Adipocyte (in vitro differentiated cells): Measurements from ENCODE around the gene ITGAD.
"Not testable (repeated sequence)": the region's sequence is repeated elsewhere in the genome, so short reads cannot be mapped to it uniquely, and the experiment has no call there.

Source experiments
- DNase-seq: peaks from one replicate; pipeline ENCODE4 v3.0.0-alpha.2; 2015; ENCODE audit warnings: low read depth
- H3K27me3 ChIP-seq: replicated peaks from 2 replicates; pipeline ENCODE4 v1.7.0; 2013; ENCODE audit warnings: mild to moderate bottlenecking, low read length, moderate library complexity; ENCODE audit not compliant: control insufficient read depth, insufficient read depth
- H3K36me3 ChIP-seq: 2 replicates; pipeline ENCODE4 v1.7.0; 2013; ENCODE audit warnings: low read length, mild to moderate bottlenecking, moderate library complexity; ENCODE audit not compliant: control insufficient read depth, insufficient read depth, severe bottlenecking
- H3K4me1 ChIP-seq: 2 replicates; pipeline ENCODE4 v1.7.0; 2013; ENCODE audit warnings: mild to moderate bottlenecking, low read length, moderate library complexity; ENCODE audit not compliant: control insufficient read depth, insufficient read depth
- H3K4me3 ChIP-seq: 2 replicates; pipeline ENCODE4 v1.7.0; 2013; ENCODE audit warnings: mild to moderate bottlenecking, low read length, moderate library complexity
- H3K9ac ChIP-seq: 2 replicates; pipeline ENCODE4 v1.7.0; 2013; ENCODE audit warnings: mild to moderate bottlenecking, low read length, moderate library complexity
- H3K9me3 ChIP-seq: 2 replicates; pipeline ENCODE4 v1.7.0; 2013; ENCODE audit warnings: mild to moderate bottlenecking, low read length, moderate library complexity; ENCODE audit not compliant: control insufficient read depth

The ITGAD gene

GRCh38 chr16:31439023-31439422 is 45.9 kb downstream of the ITGAD start:
- H3K9ac ChIP-seq, DNase-seq, H3K4me3 ChIP-seq, H3K36me3 ChIP-seq, H3K9me3 ChIP-seq, H3K27me3 ChIP-seq: not testable (repeated sequence)
- H3K4me1 ChIP-seq, result peaks cover 16% of the 10 kb centered on the region

GRCh38 chr16:31439519-31439918 is 46.4 kb downstream of the ITGAD start:
- no peaks in the 10 kb centered on the region for H3K27me3 ChIP-seq
- H3K4me1 ChIP-seq, result peaks cover 16% of the 10 kb centered on the region
- H3K4me3 ChIP-seq, result no peak overlapping the region
- no peak overlapping the region for H3K9ac ChIP-seq
- DNase-seq, result no peak
- no peaks in the 10 kb centered on the region for H3K36me3 ChIP-seq
- no peaks in the 10 kb centered on the region for H3K9me3 ChIP-seq

GRCh38 chr16:31440516-31441184 is 47.5 kb downstream of the ITGAD start:
- H3K9me3 ChIP-seq, result no peaks in the 10 kb centered on the region
- no peaks in the 10 kb centered on the region for H3K36me3 ChIP-seq
- no peaks in the 10 kb centered on the region for H3K27me3 ChIP-seq
- H3K4me3 ChIP-seq, result no peak overlapping the region
- DNase-seq, result peak; percentile 10
- peaks cover 16% of the 10 kb centered on the region for H3K4me1 ChIP-seq
- no peak overlapping the region for H3K9ac ChIP-seq

- Histone ChIP-seq H3K4me1 (peaks cover 16% of the 10 kb centered on the region), H3K27me3 (no peaks in the 10 kb centered on the region), H3K9me3 (no peaks in the 10 kb centered on the region), H3K9ac (peak overlapping the region; percentile 94), H3K4me3 (peak overlapping the region; percentile 93), H3K36me3 (no peaks in the 10 kb centered on the region)
- DNase-seq, result no peak
These were observed 48.8 kb downstream of the ITGAD start for GRCh38 chr16:31441956-31442355.

- not testable (repeated sequence) for H3K27me3 ChIP-seq, H3K36me3 ChIP-seq, H3K4me3 ChIP-seq, H3K9me3 ChIP-seq, DNase-seq, H3K9ac ChIP-seq
- H3K4me1 ChIP-seq, result peaks cover 11% of the 10 kb centered on the region
These were observed 52.8 kb downstream of the ITGAD start for GRCh38 chr16:31445931-31446330.

GRCh38 chr16:31451201-31451600 is 58.1 kb downstream of the ITGAD start:
- peaks cover 45% of the 10 kb centered on the region for H3K4me1 ChIP-seq
- H3K27me3 ChIP-seq, result no peaks in the 10 kb centered on the region
- DNase-seq, result no peak
- H3K9me3 ChIP-seq, result no peaks in the 10 kb centered on the region
- H3K4me3 ChIP-seq, result no peak overlapping the region
- no peaks in the 10 kb centered on the region for H3K36me3 ChIP-seq
- peak overlapping the region; percentile 62 for H3K9ac ChIP-seq

GRCh38 chr16:31451681-31452351 is 58.7 kb downstream of the ITGAD start:
- peak overlapping the region; percentile 33 for H3K4me3 ChIP-seq
- H3K9me3 ChIP-seq, result no peaks in the 10 kb centered on the region
- peak; percentile 79 for DNase-seq

GRCh38 chr16:31452631-31453106 is 59.5 kb downstream of the ITGAD start:
- H3K4me1 ChIP-seq, result peaks cover 58% of the 10 kb centered on the region
- H3K4me3 ChIP-seq, result peak overlapping the region; percentile 63
- no peaks in the 10 kb centered on the region for H3K27me3 ChIP-seq
- H3K9ac ChIP-seq, result peak overlapping the region; percentile 77
- DNase-seq, result peak; percentile 90
- no peaks in the 10 kb centered on the region for H3K36me3 ChIP-seq
- no peaks in the 10 kb centered on the region for H3K9me3 ChIP-seq

More at GRCh38 chr16:31451681-31452351, 58.7 kb downstream of the ITGAD start:
- H3K4me1 ChIP-seq, result peaks cover 49% of the 10 kb centered on the region
- H3K9ac ChIP-seq, result peak overlapping the region; percentile 77
- no peaks in the 10 kb centered on the region for H3K36me3 ChIP-seq
- no peaks in the 10 kb centered on the region for H3K27me3 ChIP-seq

GRCh38 chr16:31453255-31454204 is 60.4 kb downstream of the ITGAD start:
- peaks cover 62% of the 10 kb centered on the region for H3K4me1 ChIP-seq
- H3K4me3 ChIP-seq, result peak overlapping the region; percentile 63
- DNase-seq, result peak; percentile 44
- no peaks in the 10 kb centered on the region for H3K36me3 ChIP-seq
- no peaks in the 10 kb centered on the region for H3K9me3 ChIP-seq
- H3K9ac ChIP-seq, result peak overlapping the region; percentile 77
- no peaks in the 10 kb centered on the region for H3K27me3 ChIP-seq

- Histone ChIP-seq H3K36me3 (no peaks in the 10 kb centered on the region), H3K27me3 (no peaks in the 10 kb centered on the region), H3K9ac (peak overlapping the region; percentile 2), H3K4me3 (peak overlapping the region; percentile 4), H3K4me1 (peaks cover 71% of the 10 kb centered on the region), H3K9me3 (no peaks in the 10 kb centered on the region)
- peak; percentile 24 for DNase-seq
These were observed 62.6 kb downstream of the ITGAD start for GRCh38 chr16:31455601-31456314.
